BJ (cell line): ENCODE data around the gene ZBP1. TPM values are rescaled to one million over a fixed set of nuclear protein-coding genes. Genes with fewer than 3 reads are reported as not detected.

Experiments
- CTCF ChIA-PET: fragments of 350-600 bp; formaldehyde crosslinking; extraction: SDS; loops from one replicate; lab custom pipeline; 2021; ENCODE audit warnings: antibody characterized with exemption, inconsistent platforms; lab: Yijun Ruan, JAX
- POLR2A ChIA-PET: fragments of 300-600 bp; sonication (Branson Sonifier 250); formaldehyde crosslinking; extraction: SDS; loops from one replicate; lab custom pipeline; 2021; ENCODE audit warnings: antibody characterized with exemption; lab: Charles Lee
- DNase-seq: peaks from one replicate; pipeline ENCODE4 v3.0.0-alpha.2; 2011; ENCODE audit warnings: low read depth
- H3K27me3 ChIP-seq: 2 replicates; pipeline ENCODE4 v1.6.0; 2011; ENCODE audit warnings: low read length; ENCODE audit not compliant: control insufficient read depth, insufficient read depth
- H3K36me3 ChIP-seq: 2 replicates; pipeline ENCODE4 v1.5.1; 2011; ENCODE audit warnings: low read length; ENCODE audit not compliant: control insufficient read depth, insufficient read depth
- H3K4me3 ChIP-seq: 2 replicates; pipeline ENCODE4 v1.5.1; 2011; ENCODE audit warnings: low read depth, mild to moderate bottlenecking, control low read depth, low read length
- CTCF ChIP-seq: IDR thresholded peaks from 2 replicates; pipeline ENCODE4 v1.5.1; 2011; ENCODE audit warnings: low read depth, mild to moderate bottlenecking, control low read depth, inconsistent platforms, low read length, moderate library complexity; ENCODE audit not compliant: insufficient read depth
- polyA plus RNA-seq: library from polyadenylated mRNA; depleted of rRNA; stranded (reverse); fragments of >200 nt; gene quantifications from 2 replicates; pipeline ENCODE4 v1.2.3, GENCODE V29; 2011

The ZBP1 gene
- polyA plus RNA-seq, 1 experiment: not detected

DNA sequence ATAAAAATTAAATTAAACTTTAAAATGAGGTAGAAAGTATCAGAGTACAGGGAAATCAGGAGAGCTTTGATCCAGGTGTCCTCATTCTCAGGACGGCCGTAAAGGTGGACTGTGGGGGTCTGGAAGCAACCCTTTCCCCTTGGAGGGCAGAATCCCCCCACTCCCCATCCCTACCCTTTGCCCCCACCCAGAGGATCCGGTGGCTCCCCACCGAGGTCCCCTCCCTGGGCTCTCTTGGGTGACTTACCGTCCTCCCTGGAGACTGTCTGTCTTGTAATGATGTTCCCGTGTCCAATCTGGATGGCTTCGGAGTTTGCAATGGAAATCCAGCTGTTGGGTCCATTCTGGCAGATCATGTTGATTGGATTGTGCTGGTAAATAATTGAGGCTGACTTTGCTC lies 7.3 kb downstream of the ZBP1 start:
- DNase-seq: no peak
- POLR2A ChIA-PET: no interaction called here
- Histone ChIP-seq H3K36me3 (no peaks in the 10 kb centered on the region), H3K27me3 (peaks cover 3% of the 10 kb centered on the region), H3K4me3 (no peak overlapping the region)
- CTCF ChIA-PET: interaction anchor here (1.1 to 3.7 kb wide), 2 partner anchors 9 to 596 kb away, joined by 5 to 16 read pairs; no protein-coding TSS in a partner anchor
- no peak for TF ChIP-seq CTCF

GRCh38 chr20:57612436-57612835 lies 7.8 kb downstream of the ZBP1 start:
- ChIA-PET POLR2A (interaction anchor here (0.5 kb wide), 1 partner anchor 585 kb away, joined by 7 read pairs; no protein-coding TSS in a partner anchor), CTCF (interaction anchor here (0.7 to 3.7 kb wide), 2 partner anchors 11 to 597 kb away, joined by 4 to 16 read pairs; no protein-coding TSS in a partner anchor)
- no peaks in the 10 kb centered on the region for H3K36me3 ChIP-seq

GRCh38 chr20:57611586-57612311 lies 8.5 kb downstream of the ZBP1 start:
- ChIA-PET POLR2A (interaction anchor here (0.5 kb wide), 1 partner anchor 586 kb away, joined by 7 read pairs; no protein-coding TSS in a partner anchor), CTCF (interaction anchor here (0.7 to 3.7 kb wide), 4 partner anchors 10 to 597 kb away, joined by 3 to 16 read pairs (median 4); no protein-coding TSS in a partner anchor)
- no peak for DNase-seq
- H3K27me3 ChIP-seq: peaks cover 1% of the 10 kb centered on the region; the same call in 1 of the 2 replicates
- H3K4me3 ChIP-seq: no peak overlapping the region
- TF ChIP-seq CTCF: no peak
- no peaks in the 10 kb centered on the region for H3K36me3 ChIP-seq

More at GRCh38 chr20:57612436-57612835, 7.8 kb downstream of the ZBP1 start:
- no peak for DNase-seq
- H3K27me3 ChIP-seq: peaks cover 3% of the 10 kb centered on the region
- no peak overlapping the region for H3K4me3 ChIP-seq
- TF ChIP-seq CTCF: no peak

DNA sequence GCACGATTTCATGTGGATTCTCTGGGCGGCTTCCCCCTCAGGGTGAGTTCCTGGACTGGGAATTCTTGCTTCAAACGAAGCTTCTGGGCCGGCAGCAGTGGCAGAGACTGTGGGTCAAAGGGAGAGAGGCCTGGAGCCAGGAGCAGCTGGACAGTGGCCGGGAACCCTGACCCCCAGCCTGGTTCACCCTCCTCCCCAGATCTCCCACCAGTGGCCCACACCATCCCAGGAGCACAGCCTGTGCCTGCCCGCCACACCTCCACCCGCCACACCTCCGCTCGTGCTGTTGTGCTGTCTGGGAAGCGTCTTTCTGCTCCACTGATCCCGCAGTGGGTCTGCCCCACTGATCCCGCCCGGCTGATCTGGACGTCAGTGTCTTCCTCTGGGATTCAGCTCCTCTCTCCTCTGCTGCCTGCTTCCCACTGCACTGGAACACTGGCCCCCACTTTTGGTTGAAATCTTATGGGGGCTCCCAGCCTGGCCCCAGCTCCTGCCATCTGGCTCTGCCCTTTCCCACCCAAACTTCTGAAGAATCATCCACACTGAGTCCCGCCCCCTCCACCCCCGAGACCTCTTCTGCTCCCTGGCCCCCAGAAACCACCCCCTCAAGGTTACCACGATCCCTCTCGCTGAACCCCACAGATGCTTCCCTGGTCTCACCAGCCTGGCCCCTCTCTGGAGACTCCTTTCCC lies 9.8 kb downstream of the ZBP1 start:
- Histone ChIP-seq H3K4me3 (no peak overlapping the region), H3K27me3 (no peaks in the 10 kb centered on the region; the same call in 1 of the 2 replicates), H3K36me3 (no peaks in the 10 kb centered on the region)
- CTCF ChIA-PET: interaction anchor here (0.5 to 3.7 kb wide), 5 partner anchors 9 to 599 kb away, joined by 3 to 16 read pairs (median 3); no protein-coding TSS in a partner anchor
- TF ChIP-seq CTCF: no peak
- POLR2A ChIA-PET: no interaction called here
- DNase-seq: no peak

DNA sequence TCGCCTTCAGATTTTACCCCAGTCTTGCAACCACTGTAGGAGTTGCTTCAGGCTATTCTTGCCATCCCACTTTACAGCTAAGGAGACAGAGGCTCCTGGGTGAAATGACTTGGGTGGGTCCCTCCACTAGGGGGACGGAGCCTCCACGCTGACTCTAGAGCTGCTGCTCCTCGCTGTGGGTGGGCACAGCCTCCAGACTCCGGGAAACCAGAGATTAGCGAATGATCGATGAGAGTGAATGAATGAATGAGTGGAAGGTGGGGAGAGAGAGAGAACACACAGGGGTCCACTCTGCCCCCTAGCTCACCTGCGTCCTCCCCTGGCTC lies 10.4 kb downstream of the ZBP1 start:
- no peaks in the 10 kb centered on the region for H3K27me3 ChIP-seq
- TF ChIP-seq CTCF: 0 out of 2 replicates have a peak, but pooled peaks have one; percentile 5

More for the DNA sequence above, 10.4 kb downstream of the ZBP1 start:
- CTCF ChIA-PET: interaction anchor here (0.5 to 1.6 kb wide), 4 partner anchors 9 to 256 kb away, joined by 3 to 5 read pairs (median 3); no protein-coding TSS in a partner anchor
- H3K36me3 ChIP-seq: no peaks in the 10 kb centered on the region
- POLR2A ChIA-PET: no interaction called here
- no peak overlapping the region for H3K4me3 ChIP-seq
- no peak for DNase-seq
